Measurements from ENCODE around the gene KRTAP10-3.

DNA sequence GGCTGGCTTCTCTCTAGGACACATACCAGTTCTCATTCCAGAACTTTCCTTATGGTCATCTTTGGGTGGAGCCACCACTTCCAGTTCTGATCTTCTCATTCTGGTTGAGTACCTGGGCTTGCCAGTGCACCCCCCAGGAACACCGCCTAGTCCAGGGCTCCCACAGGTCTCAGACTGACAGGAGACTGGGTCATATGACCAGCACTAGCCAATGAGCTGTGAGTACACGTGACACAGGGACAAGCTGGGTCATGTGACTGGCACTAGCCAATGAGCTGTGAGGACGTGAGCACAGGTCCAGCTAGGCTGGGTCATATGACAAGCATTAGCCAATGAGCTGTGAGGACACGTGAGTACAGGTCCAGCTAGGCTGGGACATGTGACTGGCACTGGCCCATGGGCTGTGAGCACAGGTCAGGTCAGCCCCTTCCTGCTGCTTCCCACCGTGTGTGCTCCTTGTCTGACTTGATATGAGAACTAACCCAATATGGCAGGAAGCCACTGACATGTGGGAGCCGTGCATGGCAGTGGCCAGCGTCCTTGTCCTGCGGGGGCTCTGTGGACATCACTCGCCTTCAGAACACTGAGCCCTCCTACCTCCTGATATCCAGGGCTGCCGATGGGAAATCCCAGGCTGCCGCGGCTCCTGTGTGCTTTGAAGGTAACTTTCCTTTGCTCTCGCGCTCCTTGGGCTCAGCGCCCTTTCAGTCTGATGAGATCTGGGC is 41.3 kb downstream of the KRTAP10-3 start:
- no peak for TF ChIP-seq EHMT2 (IDR thresholded peaks at IDR 0.05; ENCODE audit: low read depth)
- TF ChIP-seq JUN (IDR thresholded peaks at IDR 0.05): no peak

All from A549 (cell line).